Brain pericyte (primary cell): ENCODE measurements around the gene GATA2.

Experiments used
- DNase-seq: peaks from one replicate; pipeline ENCODE4 v3.0.0-alpha.2; 2012; ENCODE audit warnings: low read depth, low spot score

The GATA2 gene

DNA sequence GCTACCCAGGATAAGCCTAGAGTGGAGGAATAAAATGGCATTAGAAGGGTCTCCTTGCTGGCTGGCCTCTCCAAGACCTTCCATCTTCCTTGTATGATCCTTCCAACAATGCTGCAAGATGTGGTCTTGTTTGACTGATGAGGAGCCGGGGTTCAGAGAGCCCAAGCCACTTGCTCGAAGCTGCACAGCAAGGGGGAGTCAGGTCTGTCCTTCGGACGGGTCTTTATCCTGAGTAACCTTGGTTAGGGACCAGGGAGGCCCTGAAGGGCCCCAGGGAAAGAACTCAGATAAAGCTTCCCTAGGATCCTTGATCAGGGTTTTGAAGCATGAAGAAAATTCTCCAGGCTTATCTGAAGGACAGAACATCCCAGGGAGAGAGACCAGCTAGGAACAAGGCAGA lies 19.3 kb downstream of the GATA2 start:
- no peak for DNase-seq

DNA sequence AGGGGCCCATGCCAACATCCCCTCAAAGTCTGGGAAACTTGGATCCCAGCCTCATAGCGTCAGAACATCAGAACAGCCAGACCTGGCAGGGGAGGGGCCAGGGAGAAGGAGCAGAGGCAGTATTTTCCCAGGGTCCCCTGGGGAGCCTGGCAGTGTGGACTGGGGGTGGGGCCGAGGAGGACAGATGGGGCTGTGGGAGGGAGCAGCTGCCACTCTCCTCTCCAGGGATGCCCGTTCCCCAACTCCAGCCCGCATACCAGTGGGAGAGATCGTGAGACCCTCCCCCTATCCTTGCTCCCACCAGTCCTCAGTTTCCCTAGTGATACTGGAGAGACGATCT lies 19.9 kb downstream of the GATA2 start:
- no peak for DNase-seq

DNA sequence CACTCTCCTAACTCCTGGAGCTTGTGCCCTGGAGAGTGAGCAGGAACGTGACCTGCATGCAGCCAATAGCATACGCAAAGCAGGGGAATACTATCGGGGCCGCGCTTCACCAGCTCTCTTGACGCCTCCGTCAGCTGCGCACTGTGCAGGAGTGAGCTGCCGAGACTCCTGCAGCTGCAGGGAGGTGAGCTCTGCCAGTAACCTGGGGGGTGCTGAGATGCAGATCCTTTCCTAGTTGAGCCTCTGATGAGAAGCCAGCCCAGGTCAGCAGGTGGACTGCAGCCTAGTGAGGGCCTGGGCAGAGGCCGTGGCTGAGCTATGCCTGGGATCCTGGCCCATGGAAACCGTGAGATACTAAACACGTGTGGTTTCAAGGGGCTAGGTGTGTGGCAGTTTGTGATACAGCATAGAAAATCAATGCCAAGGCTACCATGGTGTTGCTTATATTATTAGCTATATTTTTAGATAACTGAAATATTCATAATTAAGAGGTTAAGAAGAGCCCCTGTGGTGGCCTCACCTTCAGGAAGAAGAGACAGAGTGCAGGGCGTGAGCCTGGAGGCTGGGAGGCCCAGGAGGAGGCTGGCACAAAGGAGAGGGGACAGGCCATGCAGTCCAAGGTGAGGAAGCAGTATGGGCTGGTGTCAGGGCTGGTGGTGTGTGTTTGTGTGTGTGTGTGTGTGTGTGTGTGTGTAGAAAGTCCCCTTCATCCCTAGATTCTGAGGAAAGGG lies 20.4 kb downstream of the GATA2 start:
- DNase-seq, result no peak

GRCh38 chr3:128471720-128472119 lies 21.3 kb downstream of the GATA2 start:
- no peak for DNase-seq

DNA sequence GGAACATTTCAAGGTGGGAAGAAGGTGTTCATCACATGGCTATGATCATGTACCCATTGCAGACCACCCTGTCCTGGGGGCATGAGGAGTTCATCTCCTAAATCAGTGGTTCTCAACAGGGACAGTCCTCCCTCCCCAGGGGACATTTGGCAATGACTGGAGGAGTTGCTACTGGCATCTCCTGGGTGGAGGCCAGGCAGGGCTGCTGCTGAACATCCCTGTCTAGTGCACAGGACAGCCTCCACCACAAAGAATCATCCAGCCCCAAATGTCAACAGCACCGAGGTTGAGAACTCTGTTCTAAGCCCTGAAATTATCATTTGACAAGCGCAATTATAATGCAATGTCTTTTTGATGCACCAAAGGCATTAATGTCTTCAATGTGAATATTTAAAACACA lies 21.9 kb downstream of the GATA2 start:
- DNase-seq, result no peak

- DNase-seq, result no peak
Observed at GRCh38 chr3:128470134-128470899, 22.7 kb downstream of the GATA2 start.

DNA sequence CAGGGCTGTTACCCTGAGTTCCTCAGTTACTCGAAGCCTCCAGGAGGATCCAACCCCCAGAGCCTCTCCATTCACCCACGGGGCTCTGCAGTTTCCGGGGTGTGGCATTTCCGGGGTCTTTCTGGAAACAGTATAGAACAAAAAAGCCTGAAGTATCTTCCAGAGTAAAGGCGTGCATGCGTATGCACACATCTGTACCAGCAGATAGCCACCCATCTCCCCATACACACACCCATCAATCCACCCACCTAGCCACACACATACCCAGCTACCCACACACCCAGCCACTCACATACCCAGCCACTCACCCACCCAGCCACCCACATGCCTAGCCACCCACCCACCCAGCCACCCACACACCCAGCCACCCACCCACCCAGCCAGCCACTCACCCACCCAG lies 23.4 kb downstream of the GATA2 start:
- DNase-seq, result no peak

DNA sequence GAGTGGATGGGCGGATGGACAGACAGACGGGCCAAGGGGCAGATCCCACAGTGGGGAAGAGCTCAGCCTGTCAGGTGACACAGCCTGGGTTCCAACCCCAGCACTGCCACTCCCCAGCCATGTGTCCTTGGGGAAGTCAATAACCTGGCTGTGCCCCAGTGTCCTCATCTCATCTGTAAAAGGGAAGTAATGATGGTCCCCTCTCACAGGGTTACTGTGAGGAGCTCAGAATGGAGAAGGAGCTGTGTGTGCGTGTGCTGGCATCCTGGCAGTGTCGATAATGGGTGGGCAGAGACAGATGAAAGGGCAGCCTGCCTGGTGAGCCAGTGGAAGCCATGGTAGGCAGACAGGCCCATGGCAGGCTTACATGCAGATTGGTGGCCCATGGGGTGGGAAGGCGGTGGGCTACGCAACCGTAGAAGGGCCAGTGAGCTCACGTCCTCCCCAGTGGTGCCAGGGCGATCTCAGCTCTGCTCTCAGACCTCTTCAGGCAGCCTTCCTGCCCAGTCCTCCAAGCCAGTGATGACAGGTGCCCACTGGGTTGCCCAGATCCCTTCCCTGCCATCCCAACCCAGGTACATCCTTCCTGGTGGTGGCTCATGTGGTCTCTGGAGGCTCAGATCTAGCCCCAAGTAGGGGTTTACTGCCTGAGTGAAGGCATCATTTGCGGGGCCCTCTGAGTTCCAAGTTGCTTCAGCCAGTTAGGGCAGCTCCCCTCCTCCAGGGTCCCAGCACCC lies 24.0 kb downstream of the GATA2 start:
- DNase-seq, result no peak

GRCh38 chr3:128468285-128468790 lies 24.7 kb downstream of the GATA2 start:
- DNase-seq, result no peak

DNA sequence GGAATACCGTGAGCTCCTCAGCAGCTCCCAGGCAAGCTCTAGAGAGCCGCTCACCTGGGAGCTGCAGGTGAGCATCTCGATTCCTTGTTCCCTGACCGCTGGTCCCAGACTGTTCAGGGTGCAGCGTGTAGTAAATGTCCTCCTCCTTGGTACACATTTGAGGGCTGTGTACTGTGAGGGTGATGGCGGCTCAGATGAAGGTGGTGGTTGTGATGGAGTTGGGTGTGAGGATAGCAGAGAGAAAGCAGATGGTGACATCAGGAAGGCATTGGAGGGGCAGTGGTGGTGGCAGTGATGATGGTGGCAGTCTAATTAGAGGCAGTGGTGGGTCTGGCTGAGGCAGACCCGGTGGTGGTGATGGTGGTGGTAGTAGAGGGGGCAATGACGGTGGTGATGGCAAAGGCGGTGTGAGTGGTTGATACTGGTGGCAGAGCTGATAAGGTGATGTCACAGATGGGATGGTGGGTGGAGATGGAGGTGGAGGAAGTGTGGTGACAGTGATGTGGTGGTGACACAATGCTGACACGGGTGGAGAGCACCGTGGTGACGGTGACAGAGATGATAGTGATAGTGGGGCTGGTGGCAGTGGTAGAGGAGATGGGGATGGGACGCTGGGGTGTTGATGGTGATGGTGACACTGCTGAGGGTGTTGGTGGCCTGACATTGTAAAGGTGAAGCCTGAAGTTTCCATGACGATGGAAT lies 26.0 kb downstream of the GATA2 start, which contains the start of gene DNAJB8:
Gene DNAJB8 (minus strand): TSS at position 51 of the 702 bp plus-strand sequence. CDS start 3,645 bp downstream, outside the sequence.
- DNase-seq, result no peak

- DNase-seq, result no peak
Observed at GRCh38 chr3:128464702-128465101, 28.3 kb downstream of the GATA2 start.

DNA sequence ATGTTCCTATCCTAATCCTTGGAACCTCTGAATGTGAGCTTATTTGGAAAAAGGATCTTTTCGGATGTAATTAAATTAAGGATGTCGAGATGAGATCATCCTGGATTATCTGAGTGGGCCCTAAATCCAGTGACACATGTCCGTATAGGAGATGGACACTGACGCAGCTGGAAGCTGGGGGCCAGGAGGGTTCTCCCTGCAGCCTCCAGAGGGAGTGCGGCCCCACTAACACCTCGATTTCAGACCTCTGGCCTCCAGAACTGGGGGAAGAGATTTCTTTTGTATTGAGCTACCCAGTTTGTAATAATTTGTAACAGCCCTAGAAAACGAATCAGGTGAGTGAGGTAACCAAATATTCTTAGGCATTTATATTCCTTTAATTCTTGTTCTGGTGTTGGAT lies 28.8 kb downstream of the GATA2 start:
- no peak for DNase-seq

DNA sequence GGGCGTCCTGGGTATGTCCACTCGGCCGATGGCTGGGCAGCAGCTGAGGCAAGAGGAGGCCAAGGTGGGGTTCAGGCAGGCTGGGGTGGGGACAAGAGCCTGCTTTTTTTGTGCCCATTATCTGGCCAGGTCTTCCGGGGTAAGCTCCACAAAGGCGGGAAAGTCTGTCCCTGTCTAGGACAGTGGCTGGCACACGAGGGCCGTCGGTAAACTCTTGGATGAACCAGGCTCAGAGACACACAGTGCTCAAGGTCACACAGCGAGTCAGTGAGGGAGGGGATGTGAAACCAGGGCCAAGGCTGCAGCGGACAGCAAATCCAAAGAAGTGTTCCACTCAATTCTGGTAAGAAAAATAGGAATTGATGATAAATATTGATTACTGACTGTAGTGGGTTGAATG lies 29.2 kb downstream of the GATA2 start:
- DNase-seq, result no peak

GRCh38 chr3:128463354-128463753 lies 29.6 kb downstream of the GATA2 start:
- no peak for DNase-seq

DNA sequence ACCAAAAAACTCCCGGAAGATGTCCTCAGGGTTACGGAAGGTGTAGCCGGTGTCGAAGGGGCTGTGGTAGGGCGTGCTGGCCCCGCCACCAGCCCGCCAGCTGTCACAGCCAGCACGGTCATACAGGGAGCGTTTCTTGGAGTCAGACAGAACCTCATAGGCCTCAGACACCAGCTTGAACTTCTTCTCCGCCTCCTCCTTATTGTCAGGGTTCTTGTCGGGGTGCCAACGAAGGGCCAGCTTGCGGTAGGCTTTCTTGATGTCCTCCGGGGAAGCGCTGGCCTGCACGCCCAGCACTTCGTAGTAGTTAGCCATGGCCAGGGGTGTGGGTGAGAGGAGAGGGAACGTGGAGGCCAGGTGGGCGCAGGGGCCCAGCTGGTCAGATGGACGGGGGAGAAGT lies 30.1 kb downstream of the GATA2 start:
- no peak for DNase-seq

DNA sequence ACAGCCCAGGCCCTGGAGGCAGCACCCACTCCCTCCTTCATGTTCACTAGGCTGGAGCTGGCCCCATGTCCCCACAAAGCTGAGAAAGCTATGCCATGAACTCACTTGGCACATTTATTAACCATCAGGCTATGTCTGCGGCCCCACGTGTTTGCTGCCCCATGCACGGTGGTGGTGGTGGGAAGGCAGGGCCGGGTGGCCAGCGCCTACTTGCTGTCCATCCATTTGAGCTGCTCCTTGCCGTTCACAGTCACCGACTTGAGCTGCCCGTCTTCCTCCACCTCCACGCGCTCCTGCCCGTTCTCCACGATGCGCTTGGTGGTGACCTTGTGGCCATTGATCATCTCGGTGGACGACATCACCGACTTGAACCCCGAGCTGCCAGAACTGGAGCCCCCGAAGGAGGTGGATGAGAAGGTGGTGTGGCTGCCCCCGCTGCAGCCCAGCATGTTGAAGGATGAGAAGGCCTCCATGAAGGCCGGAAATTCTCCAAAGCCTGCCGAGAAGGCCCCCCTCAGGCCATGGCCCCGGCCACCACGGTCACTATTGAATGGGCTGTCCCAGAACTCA lies 30.6 kb downstream of the GATA2 start:
- DNase-seq, result no peak

DNA sequence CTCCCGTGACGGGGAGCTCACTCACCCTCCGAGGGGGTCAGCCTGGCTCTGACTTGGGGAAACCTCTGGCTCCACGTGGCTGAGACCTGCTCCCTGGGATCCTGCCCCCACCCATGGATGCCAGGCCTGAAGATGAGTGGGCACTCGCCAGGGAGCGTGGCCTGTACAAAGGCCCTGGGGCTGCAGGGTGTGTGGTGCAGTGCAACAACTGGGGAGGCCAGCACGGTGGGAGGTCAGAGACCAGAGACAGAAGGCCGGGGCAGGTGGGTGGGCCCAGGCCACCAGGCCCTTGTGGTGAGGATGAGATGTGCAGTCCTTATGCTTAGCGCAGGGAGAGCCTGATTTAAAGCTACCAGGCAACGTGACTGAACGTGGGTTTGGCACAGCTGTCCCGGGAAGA lies 31.3 kb downstream of the GATA2 start:
- DNase-seq, result no peak

DNA sequence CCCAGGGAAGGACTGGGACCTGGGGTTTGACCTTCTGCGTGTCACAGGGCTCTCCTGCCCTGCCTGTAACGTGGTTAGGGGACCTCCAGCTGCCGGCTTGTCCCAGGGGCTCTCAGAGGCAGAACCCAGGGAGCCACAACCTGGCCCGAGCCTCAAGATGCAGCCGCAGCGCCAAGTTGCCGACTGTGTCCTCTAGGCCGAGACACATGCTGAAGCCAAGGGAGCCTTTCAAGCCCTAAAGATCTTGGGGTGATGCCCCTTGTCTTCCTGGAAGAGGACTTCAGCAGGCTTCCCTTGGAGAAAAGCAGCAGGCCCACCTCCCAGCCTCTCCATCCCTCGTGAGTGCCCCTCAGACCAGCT lies 33.6 kb downstream of the GATA2 start:
- no peak for DNase-seq

DNA sequence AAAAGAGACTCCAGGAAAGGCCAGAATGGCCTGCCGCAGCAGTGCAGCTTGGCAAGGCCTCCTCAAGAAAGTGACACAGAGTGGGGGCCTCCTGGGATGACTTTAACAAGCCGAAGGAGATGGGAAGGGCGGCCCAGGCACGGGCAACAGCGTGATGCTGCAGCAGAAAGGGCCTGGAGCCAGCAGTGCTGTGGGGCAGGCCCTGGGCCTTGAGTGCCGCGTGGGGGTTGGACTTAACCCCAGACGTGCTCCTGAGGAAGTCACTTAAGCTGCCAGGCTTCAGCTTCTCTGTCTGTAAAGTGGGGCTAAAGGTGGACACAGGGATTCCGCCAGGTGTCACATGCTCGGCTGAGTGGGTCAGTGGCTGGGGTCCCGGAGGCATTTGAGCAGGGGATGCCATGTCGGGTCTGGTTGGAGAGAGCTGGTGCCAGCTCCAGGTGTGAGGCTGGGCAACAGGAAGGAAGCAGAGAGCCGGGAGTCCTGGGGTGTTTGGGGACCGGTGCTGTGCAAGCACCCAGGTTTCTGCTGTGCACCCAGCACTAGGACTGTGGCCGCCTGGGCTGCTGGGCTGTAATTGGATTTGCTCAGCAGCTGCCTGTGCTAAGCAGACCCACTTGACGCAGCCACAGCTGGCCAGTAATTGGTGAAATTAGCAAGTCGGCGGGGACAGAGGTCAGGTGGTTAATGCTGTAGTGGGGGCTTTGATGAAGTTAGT lies 34.1 kb downstream of the GATA2 start:
- DNase-seq, result no peak

DNA sequence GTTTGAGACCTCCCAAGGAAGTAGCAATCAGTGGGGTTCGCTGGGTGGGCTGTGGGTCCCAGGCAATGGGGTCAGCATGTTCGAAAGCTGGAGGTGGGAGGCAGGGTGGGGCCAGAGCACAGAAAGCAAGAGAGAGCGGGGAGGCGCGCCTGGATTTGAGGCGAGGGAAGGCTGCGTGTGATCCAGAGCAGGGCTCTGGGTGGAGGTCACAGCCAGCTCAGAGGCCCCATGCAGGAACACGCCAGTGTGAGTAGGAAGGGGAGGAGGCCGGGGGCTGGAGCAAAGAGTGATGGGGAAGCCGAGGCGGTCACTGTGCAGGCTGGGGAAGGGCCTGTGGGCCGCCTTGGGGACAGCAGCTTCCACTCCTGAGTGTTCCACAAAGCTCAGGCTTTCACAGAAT lies 35.1 kb downstream of the GATA2 start:
- DNase-seq, result no peak
